Measurements from ENCODE around the gene LYVE1. TPM values are rescaled to one million over a fixed set of nuclear protein-coding genes. Genes with fewer than 3 reads are reported as not detected.

The LYVE1 gene
- total RNA-seq, 1 donor from 2014 or later = 0.27 TPM

- Histone ChIP-seq H3K4me3 (ENCODE audit: insufficient read depth, low read depth, low read length) (no peak overlapping the region), H2AFZ (ENCODE audit: low read depth, low read length) (no peak overlapping the region), H3K4me1 (ENCODE audit: insufficient read depth, low read length) (peaks cover 6% of the 10 kb centered on the region), H3K9ac (ENCODE audit: low read length) (no peak overlapping the region), H3K9me3 (ENCODE audit: insufficient read depth, low read depth, low read length) (no peaks in the 10 kb centered on the region), H3K27me3 (ENCODE audit: insufficient read depth, low read length) (no peaks in the 10 kb centered on the region), H3K27ac (ENCODE audit: low read depth, low read length) (no peak overlapping the region), H3K4me2 (ENCODE audit: low read length) (no peak overlapping the region), H4K20me1 (ENCODE audit: insufficient read depth, low read length) (no peaks in the 10 kb centered on the region), H3K36me3 (ENCODE audit: insufficient read depth, low read length) (no peaks in the 10 kb centered on the region), H3K79me2 (ENCODE audit: insufficient read depth, low read length) (peaks cover 21% of the 10 kb centered on the region)
- FAIRE-seq (no peak), DNase-seq (ENCODE audit: low read depth) (no peak)
- no peak overlapping the region for H3K4me3 Mint-ChIP-seq (ENCODE audit: unreplicated experiment)
- TF ChIP-seq EZH2 (IDR thresholded peaks at IDR 0.05; ENCODE audit: insufficient read depth, low read length) = no peak
- no peak for TF ChIP-seq CTCF (IDR thresholded peaks at IDR 0.05; ENCODE audit: insufficient read depth, low read depth, low read length)
- no peak overlapping the region for H3K27ac Mint-ChIP-seq (ENCODE audit: unreplicated experiment)
- H3K4me1 Mint-ChIP-seq (ENCODE audit: low read depth, unreplicated experiment) = peaks cover 6% of the 10 kb centered on the region
- no peaks in the 10 kb centered on the region for H3K36me3 Mint-ChIP-seq (ENCODE audit: low read depth, unreplicated experiment)
- no peaks in the 10 kb centered on the region for H3K27me3 Mint-ChIP-seq (ENCODE audit: low read depth, unreplicated experiment)
- H3K9me3 Mint-ChIP-seq (ENCODE audit: unreplicated experiment) = no peaks in the 10 kb centered on the region
Observed at GRCh38 chr11:10542776-10543175, 25.7 kb downstream of the LYVE1 start.

- peak overlapping the region; percentile 92 for H3K9ac ChIP-seq (ENCODE audit: low read length)
- H3K9me3 Mint-ChIP-seq (ENCODE audit: unreplicated experiment) = no peaks in the 10 kb centered on the region
- peak overlapping the region; percentile 94 for H3K4me2 ChIP-seq (ENCODE audit: low read length)
- peak overlapping the region; percentile 19 for H3K27ac ChIP-seq (ENCODE audit: low read depth, low read length)
- peak overlapping the region; percentile 75 for H3K27ac Mint-ChIP-seq (ENCODE audit: unreplicated experiment)
- no peak for DNase-seq (ENCODE audit: low read depth)
- peak overlapping the region; percentile 84 for H2AFZ ChIP-seq (ENCODE audit: low read depth, low read length)
- peak overlapping the region; percentile 81 for H3K4me3 ChIP-seq (ENCODE audit: insufficient read depth, low read depth, low read length)
- H3K9me3 ChIP-seq (ENCODE audit: insufficient read depth, low read depth, low read length) = no peaks in the 10 kb centered on the region
- no peaks in the 10 kb centered on the region for H3K27me3 Mint-ChIP-seq (ENCODE audit: low read depth, unreplicated experiment)
- H3K4me1 Mint-ChIP-seq (ENCODE audit: low read depth, unreplicated experiment) = peaks cover 6% of the 10 kb centered on the region
- H3K79me2 ChIP-seq (ENCODE audit: insufficient read depth, low read length) = peaks cover 28% of the 10 kb centered on the region
- no peaks in the 10 kb centered on the region for H3K27me3 ChIP-seq (ENCODE audit: insufficient read depth, low read length)
- H4K20me1 ChIP-seq (ENCODE audit: insufficient read depth, low read length) = no peaks in the 10 kb centered on the region
- TF ChIP-seq CTCF (IDR thresholded peaks at IDR 0.05; ENCODE audit: insufficient read depth, low read depth, low read length) (no peak), EZH2 (IDR thresholded peaks at IDR 0.05; ENCODE audit: insufficient read depth, low read length) (no peak)
- peaks cover 6% of the 10 kb centered on the region for H3K4me1 ChIP-seq (ENCODE audit: insufficient read depth, low read length)
- no peaks in the 10 kb centered on the region for H3K36me3 ChIP-seq (ENCODE audit: insufficient read depth, low read length)
- H3K36me3 Mint-ChIP-seq (ENCODE audit: low read depth, unreplicated experiment) = no peaks in the 10 kb centered on the region
- no peak for FAIRE-seq
- peak overlapping the region; percentile 93 for H3K4me3 Mint-ChIP-seq (ENCODE audit: unreplicated experiment)
Observed at GRCh38 chr11:10541561-10541930, 26.9 kb downstream of the LYVE1 start.

GRCh38 chr11:10540915-10541560, 27.4 kb downstream of the LYVE1 start, which contains the start of gene RNF141:
Gene RNF141 (minus strand): TSS chr11:10541187. CDS start chr11:10534158, 7,029 bp downstream.
- H3K4me2 ChIP-seq (ENCODE audit: low read length) = peak within 1 kb of the TSS; percentile 94
- no peaks in the 10 kb centered on the region for H3K27me3 ChIP-seq (ENCODE audit: insufficient read depth, low read length)
- H3K36me3 ChIP-seq (ENCODE audit: insufficient read depth, low read length) = no peaks in the 10 kb centered on the region
- no peak for FAIRE-seq
- no peaks in the 10 kb centered on the region for H4K20me1 ChIP-seq (ENCODE audit: insufficient read depth, low read length)
- H3K9me3 Mint-ChIP-seq (ENCODE audit: unreplicated experiment) = no peaks in the 10 kb centered on the region
- H2AFZ ChIP-seq (ENCODE audit: low read depth, low read length) = peak within 1 kb of the TSS; percentile 84
- peak within 1 kb of the TSS; percentile 81 for H3K4me3 ChIP-seq (ENCODE audit: insufficient read depth, low read depth, low read length)
- peak within 1 kb of the TSS; percentile 90 for H3K27ac Mint-ChIP-seq (ENCODE audit: unreplicated experiment)
- H3K79me2 ChIP-seq (ENCODE audit: insufficient read depth, low read length) = peaks cover 31% of the 10 kb centered on the region
- peak within 1 kb of the TSS; percentile 86 for H3K27ac ChIP-seq (ENCODE audit: low read depth, low read length)
- peaks cover 6% of the 10 kb centered on the region for H3K4me1 ChIP-seq (ENCODE audit: insufficient read depth, low read length)
- no peaks in the 10 kb centered on the region for H3K9me3 ChIP-seq (ENCODE audit: insufficient read depth, low read depth, low read length)
- H3K4me3 Mint-ChIP-seq (ENCODE audit: unreplicated experiment) = peak within 1 kb of the TSS; percentile 93
- no peak for TF ChIP-seq EZH2 (IDR thresholded peaks at IDR 0.05; ENCODE audit: insufficient read depth, low read length)
- peak; percentile 48 for TF ChIP-seq CTCF (IDR thresholded peaks at IDR 0.05; ENCODE audit: insufficient read depth, low read depth, low read length)
- no peaks in the 10 kb centered on the region for H3K27me3 Mint-ChIP-seq (ENCODE audit: low read depth, unreplicated experiment)
- peak; percentile 75 for DNase-seq (ENCODE audit: low read depth)
- no peaks in the 10 kb centered on the region for H3K36me3 Mint-ChIP-seq (ENCODE audit: low read depth, unreplicated experiment)
- H3K9ac ChIP-seq (ENCODE audit: low read length) = peak within 1 kb of the TSS; percentile 92
- H3K4me1 Mint-ChIP-seq (ENCODE audit: low read depth, unreplicated experiment) = peaks cover 6% of the 10 kb centered on the region

Data from astrocyte (in vitro differentiated cells and primary cell).